ENCODE results near the gene ACYP1.

Gene ACYP1

GRCh38 chr14:75040507-75040906 is 23.3 kb downstream of the ACYP1 start:
- no peak overlapping the region for H3K4me3 ChIP-seq (ENCODE audit: low read depth, low read length)
- TF ChIP-seq CTCF (IDR thresholded peaks at IDR 0.05; ENCODE audit: low read depth, low read length): no peak
- no peak for TF ChIP-seq MYC (IDR thresholded peaks at IDR 0.05; ENCODE audit: low read depth, low read length)
- TF ChIP-seq MAX (IDR thresholded peaks at IDR 0.05; ENCODE audit: low read depth, low read length): no peak
- no peak for DNase-seq (ENCODE audit: low read depth)

GRCh38 chr14:75032939-75033338 is 30.9 kb downstream of the ACYP1 start:
- no peak for DNase-seq (ENCODE audit: low read depth)
- TF ChIP-seq MAX (IDR thresholded peaks at IDR 0.05; ENCODE audit: low read depth, low read length): no peak
- no peak for TF ChIP-seq CTCF (IDR thresholded peaks at IDR 0.05; ENCODE audit: low read depth, low read length)
- TF ChIP-seq MYC (IDR thresholded peaks at IDR 0.05; ENCODE audit: low read depth, low read length): no peak
- TF ChIP-seq POLR2A (IDR thresholded peaks at IDR 0.05; ENCODE audit: extremely low read depth, insufficient read length): no peak
- no peak overlapping the region for H3K4me3 ChIP-seq (ENCODE audit: low read depth, low read length)

GRCh38 chr14:75030147-75030546 is 33.7 kb downstream of the ACYP1 start:
- no peak for DNase-seq (ENCODE audit: low read depth)
- TF ChIP-seq POLR2A (IDR thresholded peaks at IDR 0.05; ENCODE audit: extremely low read depth, insufficient read length) (no peak), CTCF (IDR thresholded peaks at IDR 0.05; ENCODE audit: low read depth, low read length) (no peak), MAX (IDR thresholded peaks at IDR 0.05; ENCODE audit: low read depth, low read length) (no peak)
- no peak overlapping the region for H3K4me3 ChIP-seq (ENCODE audit: low read depth, low read length)

DNA sequence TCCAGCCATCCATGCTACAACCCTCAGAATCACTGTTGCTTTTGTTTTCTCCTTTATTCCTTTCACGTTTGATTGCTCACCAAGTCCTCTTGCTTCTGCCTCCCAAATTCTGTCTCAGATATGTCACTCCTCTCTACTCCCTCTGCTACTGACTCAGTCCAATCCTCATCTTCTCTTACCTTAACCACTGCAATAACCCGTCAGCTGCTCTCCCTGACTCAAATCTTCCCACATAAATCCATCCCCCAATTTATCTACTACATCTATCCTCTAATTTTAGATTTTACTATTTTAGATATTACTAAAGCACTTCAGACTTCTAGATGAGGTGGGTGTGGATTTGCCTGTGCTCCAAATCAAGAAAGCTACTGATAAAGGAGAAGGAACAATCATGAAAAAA is 37.9 kb downstream of the ACYP1 start:
- H3K4me3 ChIP-seq (ENCODE audit: low read depth, low read length): no peak overlapping the region
- TF ChIP-seq MYC (IDR thresholded peaks at IDR 0.05; ENCODE audit: low read depth, low read length): no peak
- TF ChIP-seq MAX (IDR thresholded peaks at IDR 0.05; ENCODE audit: low read depth, low read length): no peak
- no peak for TF ChIP-seq POLR2A (IDR thresholded peaks at IDR 0.05; ENCODE audit: extremely low read depth, insufficient read length)
- TF ChIP-seq CTCF (IDR thresholded peaks at IDR 0.05; ENCODE audit: low read depth, low read length): no peak
- DNase-seq (ENCODE audit: low read depth): no peak

GRCh38 chr14:75025082-75025481 is 38.7 kb downstream of the ACYP1 start:
- H3K4me3 ChIP-seq (ENCODE audit: low read depth, low read length): no peak overlapping the region
- peak; percentile 14 for DNase-seq (ENCODE audit: low read depth)
- TF ChIP-seq MAX (IDR thresholded peaks at IDR 0.05; ENCODE audit: low read depth, low read length) (no peak), MYC (IDR thresholded peaks at IDR 0.05; ENCODE audit: low read depth, low read length) (no peak), POLR2A (IDR thresholded peaks at IDR 0.05; ENCODE audit: extremely low read depth, insufficient read length) (no peak), CTCF (IDR thresholded peaks at IDR 0.05; ENCODE audit: low read depth, low read length) (no peak)

- H3K4me3 ChIP-seq (ENCODE audit: low read depth, low read length): no peak overlapping the region
- TF ChIP-seq MAX (IDR thresholded peaks at IDR 0.05; ENCODE audit: low read depth, low read length) (no peak), MYC (IDR thresholded peaks at IDR 0.05; ENCODE audit: low read depth, low read length) (no peak), CTCF (IDR thresholded peaks at IDR 0.05; ENCODE audit: low read depth, low read length) (no peak), POLR2A (IDR thresholded peaks at IDR 0.05; ENCODE audit: extremely low read depth, insufficient read length) (no peak)
- no peak for DNase-seq (ENCODE audit: low read depth)
Observed at GRCh38 chr14:75023108-75023507, 40.7 kb downstream of the ACYP1 start.
